K562 (cell line): ENCODE results near the gene TSEN34. TPM values are rescaled to one million over a fixed set of nuclear protein-coding genes. Genes with fewer than 3 reads are reported as not detected.
A peak's percentile ranks its signal among the peaks of the same experiment; 100 is the strongest.

Experiments
- ATAC-seq: fragments of 200-7000 bp; cut with Tn5 transposase; 3 replicates; pipeline ENCODE4 v1.9.1; 2020; ENCODE audit warnings: moderate library complexity
- BruUV-seq: library from RNA; stranded (reverse); fragments of 400-500 nt; replicated peaks from 2 replicates; lab custom pipeline; 2021; lab: Mats Ljungman, UMichigan
- CTCF ChIA-PET: fragments of 300-600 bp; formaldehyde crosslinking; extraction: SDS; loops from one replicate; lab custom pipeline; 2021; ENCODE audit warnings: low intra/inter-chr PET ratio; lab: Yijun Ruan, JAX
- POLR2A ChIA-PET: fragments of 300-600, 350-650 bp; sonication (Branson Sonifier 250); formaldehyde crosslinking; extraction: SDS; loops from one replicate; lab custom pipeline; 2021; ENCODE audit warnings: antibody characterized with exemption, inconsistent platforms; lab: Yijun Ruan, JAX
- DNase-seq, 4 experiments: peaks; one replicate each; pipeline versions ENCODE4 v3.0.0 to v3.0.0-alpha.2; 2011 to 2018; ENCODE audit warnings: low spot score in 3 of 4, mixed read lengths in 3 of 4; ENCODE audit errors: extremely low read depth in 1 of 4
- FAIRE-seq: peaks from 2 replicates; lab custom pipeline; 2011; peaks lifted over from hg19 to GRCh38; lab: Jason Lieb, UNC
- H2AFZ ChIP-seq: 2 replicates; pipeline ENCODE4 v1.6.0; 2011; ENCODE audit warnings: low read depth, low read length, control low read depth, inconsistent platforms
- H3K27ac ChIP-seq: fragments of 200-600 bp; 3 replicates; pipeline ENCODE4 v1.8.0; 2011; ENCODE audit warnings: low read depth, mild to moderate bottlenecking, control low read depth, inconsistent platforms, low read length, moderate library complexity, mixed read lengths; ENCODE audit errors: extremely low read depth
- H3K27me3 ChIP-seq, 2 experiments: fragments of 300-600 bp in 1 of 2; 2 replicates in 1 of 2; 3 replicates in 1 of 2; pipeline versions ENCODE4 v1.6.0 to v1.8.0; 2011; ENCODE audit warnings: inconsistent platforms in 2 of 2, low read length in 2 of 2, mild to moderate bottlenecking in 1 of 2, mixed read lengths in 1 of 2, moderate library complexity in 1 of 2; ENCODE audit not compliant: control insufficient read depth in 2 of 2, insufficient read depth in 2 of 2
- H3K36me3 ChIP-seq: fragments of 300-600 bp; 3 replicates; pipeline ENCODE4 v1.8.0; 2011; ENCODE audit warnings: mild to moderate bottlenecking, low read length, inconsistent platforms; ENCODE audit not compliant: control insufficient read depth, insufficient read depth
- H3K4me1 ChIP-seq, 2 experiments: fragments of 200-600 bp in 1 of 2; replicated peaks in 1 of 2; 2 replicates in 1 of 2; 3 replicates in 1 of 2; pipeline versions ENCODE4 v1.5.1 to v1.8.0; 2011; ENCODE audit warnings: inconsistent platforms in 2 of 2, low read length in 2 of 2, mild to moderate bottlenecking in 1 of 2, mixed read lengths in 1 of 2, moderate library complexity in 1 of 2; ENCODE audit not compliant: control insufficient read depth in 2 of 2, insufficient read depth in 2 of 2
- H3K4me2 ChIP-seq: 2 replicates; pipeline ENCODE4 v1.6.1; 2011; ENCODE audit warnings: low read length, control low read depth, inconsistent platforms, mixed read lengths; ENCODE audit not compliant: insufficient read depth
- H3K4me3 ChIP-seq: fragments of 200-600 bp; sonication (generic), shearing (Covaris generic); 2 replicates; pipeline ENCODE4 v1.5.1; 2016; ENCODE audit warnings: control low read depth, inconsistent platforms
- H3K79me2 ChIP-seq: fragments of 200-600 bp; 3 replicates; pipeline ENCODE4 v1.8.0; 2011; ENCODE audit warnings: low read length, inconsistent platforms; ENCODE audit not compliant: control insufficient read depth, insufficient read depth
- H3K9ac ChIP-seq, 2 experiments: 2 replicates each; pipeline versions ENCODE4 v1.6.0 to v1.6.1; 2011; ENCODE audit warnings: low read depth in 2 of 2, low read length in 2 of 2, control low read depth in 1 of 2, inconsistent platforms in 1 of 2, mild to moderate bottlenecking in 1 of 2, mixed read lengths in 1 of 2; ENCODE audit not compliant: insufficient read depth in 1 of 2
- H3K9me1 ChIP-seq: one replicate; pipeline ENCODE4 v1.6.0; 2011; ENCODE audit warnings: inconsistent platforms, mild to moderate bottlenecking, low read length, moderate library complexity; ENCODE audit not compliant: control insufficient read depth, insufficient read depth
- H3K9me3 ChIP-seq: replicated peaks from 2 replicates; pipeline ENCODE4 v1.5.1; 2011; ENCODE audit warnings: low read depth, low read length, inconsistent platforms; ENCODE audit not compliant: control insufficient read depth, insufficient read depth
- H4K20me1 ChIP-seq: replicated peaks from 2 replicates; pipeline ENCODE4 v1.6.1; 2011; ENCODE audit warnings: low read length, inconsistent platforms, mixed read lengths; ENCODE audit not compliant: control insufficient read depth, insufficient read depth
- FUS ChIP-seq: fragments of 200-400 bp; formaldehyde crosslinking; optimal IDR thresholded peaks from 2 replicates; pipeline ENCODE3; 2017; ENCODE audit warnings: low read depth, low read length
- KDM5B ChIP-seq: fragments of 200-600 bp; sonication (generic); IDR thresholded peaks from 2 replicates; pipeline ENCODE4 v1.6.1; 2012; ENCODE audit warnings: low read depth, mild to moderate bottlenecking, moderate library complexity, low read length, control low read depth, inconsistent platforms; ENCODE audit not compliant: insufficient replicate concordance
- LCOR ChIP-seq: sonication (generic); formaldehyde crosslinking; IDR thresholded peaks from 2 replicates; pipeline ENCODE4 v1.8.0; 2022; ENCODE audit warnings: mild to moderate bottlenecking, missing genetic modification reagents
- NFIC ChIP-seq: fragments of 450-650 bp; IDR thresholded peaks from 2 replicates; pipeline ENCODE4 v1.6.1; 2017; ENCODE audit warnings: mild to moderate bottlenecking, inconsistent platforms
- PTBP1 ChIP-seq: fragments of 200-400 bp; formaldehyde crosslinking; IDR thresholded peaks from 2 replicates; pipeline ENCODE4 v1.6.1; 2017; ENCODE audit warnings: low read depth, low read length
- SMAD2 ChIP-seq: fragments of 150-350 bp; IDR thresholded peaks from 2 replicates; pipeline ENCODE4 v1.6.1; 2014; ENCODE audit warnings: low read depth, mild to moderate bottlenecking, low read length
- ZFPM2 ChIP-seq: fragments of 250-450 bp; sonication (Bioruptor Pico); IDR thresholded peaks from 2 replicates; pipeline ENCODE4 v1.5.1; 2022; ENCODE audit warnings: mild to moderate bottlenecking
- ZKSCAN8 ChIP-seq: fragments of 200-800 bp; sonication (Bioruptor generic); IDR thresholded peaks from 2 replicates; pipeline ENCODE4 v1.6.1; 2016; ENCODE audit warnings: missing genetic modification characterization, missing compliant biosample characterization
- ZNF263 ChIP-seq: sonication (generic); formaldehyde crosslinking; IDR thresholded peaks from 2 replicates; pipeline ENCODE4 v1.8.0; 2022; ENCODE audit warnings: mild to moderate bottlenecking, missing genetic modification reagents, borderline replicate concordance
- ZNF584 ChIP-seq: fragments of 200-800 bp; sonication (Bioruptor generic); IDR thresholded peaks from 2 replicates; pipeline ENCODE4 v1.6.1; 2016; ENCODE audit warnings: low read depth, mild to moderate bottlenecking, missing genetic modification characterization, missing compliant biosample characterization
- WGBS: fragments of 100-300 bp; shearing (Covaris generic); methylation state at CpG from one replicate; pipeline ENCODE4 v1.1.6; 2016; ENCODE audit warnings: low coverage, mixed read lengths; ENCODE audit not compliant: insufficient coverage; ENCODE audit errors: missing lambda C conversion rate; 5-methylcytosine and 5-hydroxymethylcytosine counted together
- in situ Hi-C: fragments of 300-500 bp; cut with MboI; formaldehyde crosslinking; loops from 4 replicates; pipeline ENCODE4 v1.15.0; 2018; ENCODE audit warnings: inconsistent platforms, mixed read lengths
- intact Hi-C: fragments of 100-400 bp; cut with micrococcal nuclease; formaldehyde crosslinking; loops from 2 replicates; pipeline ENCODE4 v1.14.2; 2022
- polyA plus RNA-seq, 8 experiments: library from polyadenylated mRNA; depleted of rRNA in 4 of 8; stranded (reverse) in 5 of 8; unstranded in 3 of 8; fragments of >200 nt; fragmentation: Nextera tagmentation in 2 of 8; fragmentation: Illumina TruSeq in 1 of 8; extraction: Ambion mirVana in 2 of 8; extraction: Trizol in 1 of 8; gene quantifications; 2 replicates each; pipeline versions ENCODE4 v1.2.1 to v1.2.3, GENCODE V29; 2011 to 2014; ENCODE audit warnings: inconsistent platforms in 1 of 8, missing spikeins in 1 of 8
- total RNA-seq, 7 experiments: library from RNA; depleted of rRNA in 6 of 7; stranded (reverse); fragments of >200 nt in 6 of 7; fragmentation: Illumina TruSeq in 2 of 7; extraction: Trizol in 2 of 7; gene quantifications; 2 replicates each; pipeline versions ENCODE4 v1.2.1 to v1.2.3, GENCODE V29; 2011 to 2021; ENCODE audit warnings: low replicate concordance in 1 of 7
- TF ChIP-seq, protein P1 (sequence below): conservative IDR thresholded peaks from 2 replicates; pipeline ENCODE4 v1.6.1; 2011; ENCODE audit warnings: low read depth, mild to moderate bottlenecking, low read length; ENCODE audit not compliant: control insufficient read depth
- TF ChIP-seq, protein P2 (sequence below): sonication (generic); formaldehyde crosslinking; IDR thresholded peaks from 2 replicates; pipeline ENCODE4 v1.8.1; 2023; ENCODE audit warnings: mild to moderate bottlenecking, missing genetic modification reagents, moderate library complexity
- TF ChIP-seq, protein P3 (sequence below): fragments of 250-450 bp; sonication (Bioruptor Pico); IDR thresholded peaks from 2 replicates; pipeline ENCODE4 v1.5.1; 2021; ENCODE audit warnings: mild to moderate bottlenecking
- TF ChIP-seq, protein P4 (sequence below): fragments of 250-450 bp; sonication (Bioruptor Pico); IDR thresholded peaks from 2 replicates; pipeline ENCODE4 v1.4.0; 2020; ENCODE audit warnings: mild to moderate bottlenecking

The TSEN34 gene
- total and polyA plus RNA-seq, 9 of the 15 experiments (the other 6 are each of a cell fraction or from before 2014, with no cell fraction given), result 3.1 to 57.6 (median 29.5) TPM

DNA sequence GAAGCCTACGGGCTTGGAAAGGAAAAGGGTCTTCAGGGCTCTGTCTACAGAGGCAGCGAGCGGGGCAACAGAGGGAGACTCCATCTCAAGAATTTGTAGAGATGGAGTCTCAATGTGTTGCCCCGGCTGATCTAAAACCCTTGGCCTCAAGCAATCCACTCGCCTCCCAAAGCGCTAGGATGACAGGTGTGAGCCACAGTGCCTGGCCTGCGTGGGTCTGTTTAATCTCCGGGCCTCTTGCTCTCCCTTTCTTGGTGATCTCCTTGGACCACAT, 17.6 kb downstream of the TSEN34 start:
- no TSS peak for BruUV-seq
- in situ Hi-C loops (no loop called here), intact Hi-C loops (loop anchor here (2.0 kb wide), 1 partner anchor 20 kb away; the partner anchor contains the start of gene MBOAT7)
- Histone ChIP-seq H3K27me3 (no peaks in the 10 kb centered on the region), H3K4me2 (peak overlapping the region; percentile 89; the same call in 1 of the 2 replicates), H2AFZ (no peak overlapping the region), H3K4me3 (no peak overlapping the region), H4K20me1 (peaks cover 70% of the 10 kb centered on the region), H3K79me2 (peaks cover 70% of the 10 kb centered on the region), H3K9ac (peak overlapping the region; percentile 66 to 86), H3K4me1 (peaks cover 72 to 73% of the 10 kb centered on the region in 2 experiments), H3K27ac (peak overlapping the region; percentile 89), H3K9me3 (no peaks in the 10 kb centered on the region), H3K9me1 (peaks cover 23% of the 10 kb centered on the region), H3K36me3 (peaks cover 62% of the 10 kb centered on the region)
- ChIA-PET POLR2A (interaction anchor here (0.8 to 7.0 kb wide), 7 partner anchors 8 to 72 kb away, joined by 3 to 66 read pairs (median 5); partner anchors contain the start of genes CNOT3, MBOAT7, RPS9 and TSEN34), CTCF (no interaction called here)
- ATAC-seq (peak; percentile 2), DNase-seq (peak in 1 of 4 experiments; percentile 51), FAIRE-seq (no peak)
- WGBS, result 42% methylated on average over 8 of the region's 8 CpGs
- TF ChIP-seq, protein P1, sequence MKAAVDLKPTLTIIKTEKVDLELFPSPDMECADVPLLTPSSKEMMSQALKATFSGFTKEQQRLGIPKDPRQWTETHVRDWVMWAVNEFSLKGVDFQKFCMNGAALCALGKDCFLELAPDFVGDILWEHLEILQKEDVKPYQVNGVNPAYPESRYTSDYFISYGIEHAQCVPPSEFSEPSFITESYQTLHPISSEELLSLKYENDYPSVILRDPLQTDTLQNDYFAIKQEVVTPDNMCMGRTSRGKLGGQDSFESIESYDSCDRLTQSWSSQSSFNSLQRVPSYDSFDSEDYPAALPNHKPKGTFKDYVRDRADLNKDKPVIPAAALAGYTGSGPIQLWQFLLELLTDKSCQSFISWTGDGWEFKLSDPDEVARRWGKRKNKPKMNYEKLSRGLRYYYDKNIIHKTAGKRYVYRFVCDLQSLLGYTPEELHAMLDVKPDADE, result 0 out of 2 replicates have a peak, but pooled peaks have one; percentile 5
- TF ChIP-seq PTBP1, result 0 out of 2 replicates have a peak, but pooled peaks have one; percentile 30
- TF ChIP-seq, protein P2, sequence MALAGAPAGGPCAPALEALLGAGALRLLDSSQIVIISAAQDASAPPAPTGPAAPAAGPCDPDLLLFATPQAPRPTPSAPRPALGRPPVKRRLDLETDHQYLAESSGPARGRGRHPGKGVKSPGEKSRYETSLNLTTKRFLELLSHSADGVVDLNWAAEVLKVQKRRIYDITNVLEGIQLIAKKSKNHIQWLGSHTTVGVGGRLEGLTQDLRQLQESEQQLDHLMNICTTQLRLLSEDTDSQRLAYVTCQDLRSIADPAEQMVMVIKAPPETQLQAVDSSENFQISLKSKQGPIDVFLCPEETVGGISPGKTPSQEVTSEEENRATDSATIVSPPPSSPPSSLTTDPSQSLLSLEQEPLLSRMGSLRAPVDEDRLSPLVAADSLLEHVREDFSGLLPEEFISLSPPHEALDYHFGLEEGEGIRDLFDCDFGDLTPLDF (CRISPR knock-in tag), result peak; percentile 7; the same call in 1 of the 2 replicates
- TF ChIP-seq NFIC, result no peak
- no peak for TF ChIP-seq ZNF263
- TF ChIP-seq ZNF584 (CRISPR knock-in tag), result 0 out of 2 replicates have a peak, but pooled peaks have one; percentile 13
- TF ChIP-seq LCOR (CRISPR knock-in tag), result no peak
- peak; percentile 40 for TF ChIP-seq FUS
- no peak for TF ChIP-seq ZKSCAN8 (CRISPR knock-in tag)
- no peak for TF ChIP-seq SMAD2
- TF ChIP-seq, protein P3, sequence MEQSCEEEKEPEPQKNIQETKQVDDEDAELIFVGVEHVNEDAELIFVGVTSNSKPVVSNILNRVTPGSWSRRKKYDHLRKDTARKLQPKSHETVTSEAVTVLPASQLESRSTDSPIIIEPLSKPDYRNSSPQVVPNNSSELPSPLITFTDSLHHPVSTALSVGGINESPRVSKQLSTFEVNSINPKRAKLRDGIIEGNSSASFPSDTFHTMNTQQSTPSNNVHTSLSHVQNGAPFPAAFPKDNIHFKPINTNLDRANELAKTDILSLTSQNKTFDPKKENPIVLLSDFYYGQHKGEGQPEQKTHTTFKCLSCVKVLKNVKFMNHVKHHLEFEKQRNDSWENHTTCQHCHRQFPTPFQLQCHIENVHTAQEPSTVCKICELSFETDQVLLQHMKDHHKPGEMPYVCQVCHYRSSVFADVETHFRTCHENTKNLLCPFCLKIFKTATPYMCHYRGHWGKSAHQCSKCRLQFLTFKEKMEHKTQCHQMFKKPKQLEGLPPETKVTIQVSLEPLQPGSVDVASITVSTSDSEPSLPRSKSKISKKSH (CRISPR knock-in tag), result no peak
- TF ChIP-seq ZFPM2 (CRISPR knock-in tag), result no peak
- peak; percentile 30 for TF ChIP-seq KDM5B
- TF ChIP-seq, protein P4, sequence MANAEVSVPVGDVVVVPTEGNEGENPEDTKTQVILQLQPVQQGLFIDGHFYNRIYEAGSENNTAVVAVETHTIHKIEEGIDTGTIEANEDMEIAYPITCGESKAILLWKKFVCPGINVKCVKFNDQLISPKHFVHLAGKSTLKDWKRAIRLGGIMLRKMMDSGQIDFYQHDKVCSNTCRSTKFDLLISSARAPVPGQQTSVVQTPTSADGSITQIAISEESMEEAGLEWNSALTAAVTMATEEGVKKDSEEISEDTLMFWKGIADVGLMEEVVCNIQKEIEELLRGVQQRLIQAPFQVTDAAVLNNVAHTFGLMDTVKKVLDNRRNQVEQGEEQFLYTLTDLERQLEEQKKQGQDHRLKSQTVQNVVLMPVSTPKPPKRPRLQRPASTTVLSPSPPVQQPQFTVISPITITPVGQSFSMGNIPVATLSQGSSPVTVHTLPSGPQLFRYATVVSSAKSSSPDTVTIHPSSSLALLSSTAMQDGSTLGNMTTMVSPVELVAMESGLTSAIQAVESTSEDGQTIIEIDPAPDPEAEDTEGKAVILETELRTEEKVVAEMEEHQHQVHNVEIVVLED (CRISPR knock-in tag), result no peak
